Right atrium auricular region (tissue), 2 donors: ENCODE data around the gene CRYAA. TPM values are rescaled to one million over a fixed set of nuclear protein-coding genes. Genes with fewer than 3 reads are reported as not detected.

Experiments
- DNase-seq: peaks from one replicate; pipeline ENCODE4 v3.0.0-alpha.2; 2019; ENCODE audit warnings: low spot score
- H3K27ac ChIP-seq, 2 donors: fragments of 200-600 bp; sonication (generic); 1 replicate in 1 of 2; 2 replicates in 1 of 2; pipeline ENCODE4 v1.5.1; 2016 to 2019
- H3K27me3 ChIP-seq, 2 donors: fragments of 200-600 bp; sonication (generic); one replicate each; pipeline versions ENCODE4 v1.5.1 to v1.6.0; 2017 to 2019
- H3K36me3 ChIP-seq: fragments of 200-600 bp; sonication (generic); one replicate; pipeline ENCODE4 v1.5.1; 2016
- H3K4me1 ChIP-seq, 2 donors: fragments of 200-600 bp; sonication (generic); one replicate each; pipeline versions ENCODE4 v1.5.1 to v1.6.0; 2017 to 2019
- H3K4me3 ChIP-seq, 2 donors: fragments of 200-600 bp; sonication (generic); 1 replicate in 1 of 2; 2 replicates in 1 of 2; pipeline ENCODE4 v1.5.1; 2017 to 2019; ENCODE audit warnings: mild to moderate bottlenecking in 1 of 2, moderate library complexity in 1 of 2
- H3K9me3 ChIP-seq, 2 donors: fragments of 200-600 bp; sonication (generic); one replicate each; pipeline ENCODE4 v1.5.1; 2019
- CTCF ChIP-seq, 2 donors: fragments of 200-600 bp; sonication (generic); IDR thresholded peaks; one replicate each; pipeline ENCODE4 v1.5.1; 2019; ENCODE audit warnings: antibody characterized with exemption in 2 of 2
- total RNA-seq, 2 donors: library from RNA; depleted of rRNA; stranded (reverse); fragments of >200 nt; gene quantifications; one replicate each; pipeline ENCODE4 v1.1.0, GENCODE V29; 2016

Gene CRYAA
- total RNA-seq, 2 donors from 2014 or later = not detected

GRCh38 chr21:43191521-43191920 lies 22.7 kb downstream of the CRYAA start:
- Histone ChIP-seq H3K36me3 (no peaks in the 10 kb centered on the region), H3K4me3 (no peak overlapping the region), H3K27ac (no peak overlapping the region), H3K9me3 (no peaks in the 10 kb centered on the region), H3K4me1 (peaks cover 0 to 31% of the 10 kb centered on the region in 2 donors), H3K27me3 (no peaks in the 10 kb centered on the region)
- TF ChIP-seq CTCF (IDR thresholded peaks at IDR 0.05) = no peak
- DNase-seq = no peak

GRCh38 chr21:43191971-43192370 lies 23.2 kb downstream of the CRYAA start:
- no peak overlapping the region for H3K4me3 ChIP-seq

GRCh38 chr21:43192501-43193081 lies 23.8 kb downstream of the CRYAA start:
- Histone ChIP-seq H3K27ac (no peak overlapping the region), H3K27me3 (no peaks in the 10 kb centered on the region), H3K4me3 (no peak overlapping the region), H3K9me3 (no peaks in the 10 kb centered on the region), H3K36me3 (no peaks in the 10 kb centered on the region), H3K4me1 (peaks cover 0 to 33% of the 10 kb centered on the region in 2 donors)
- no peak for DNase-seq
- TF ChIP-seq CTCF (IDR thresholded peaks at IDR 0.05) = no peak

More at GRCh38 chr21:43191971-43192370, 23.2 kb downstream of the CRYAA start:
- Histone ChIP-seq H3K9me3 (no peaks in the 10 kb centered on the region), H3K27me3 (no peaks in the 10 kb centered on the region), H3K36me3 (no peaks in the 10 kb centered on the region), H3K27ac (no peak overlapping the region), H3K4me1 (peaks cover 0 to 33% of the 10 kb centered on the region in 2 donors)
- TF ChIP-seq CTCF (IDR thresholded peaks at IDR 0.05) = no peak
- DNase-seq = no peak

GRCh38 chr21:43193088-43193650 lies 24.4 kb downstream of the CRYAA start:
- DNase-seq = no peak
- no peak for TF ChIP-seq CTCF (IDR thresholded peaks at IDR 0.05)
- H3K27me3 ChIP-seq = no peaks in the 10 kb centered on the region

GRCh38 chr21:43193651-43194302 lies 25.0 kb downstream of the CRYAA start:
- Histone ChIP-seq H3K4me1 (peaks cover 0 to 33% of the 10 kb centered on the region in 2 donors), H3K9me3 (peaks cover 0 to 8% of the 10 kb centered on the region in 2 donors), H3K36me3 (no peaks in the 10 kb centered on the region), H3K4me3 (no peak overlapping the region), H3K27ac (no peak overlapping the region), H3K27me3 (no peaks in the 10 kb centered on the region)
- DNase-seq = no peak
- TF ChIP-seq CTCF (IDR thresholded peaks at IDR 0.05) = no peak

More at GRCh38 chr21:43193088-43193650, 24.4 kb downstream of the CRYAA start:
- peaks cover 0 to 2% of the 10 kb centered on the region in 2 donors for H3K9me3 ChIP-seq
- no peak overlapping the region for H3K4me3 ChIP-seq
- H3K27ac ChIP-seq = no peak overlapping the region
- no peaks in the 10 kb centered on the region for H3K36me3 ChIP-seq
- H3K4me1 ChIP-seq = peaks cover 0 to 33% of the 10 kb centered on the region in 2 donors
